NCI-H2029 (cell line): ENCODE results near the gene FOXK2.

Source experiments
- DNase-seq: peaks from one replicate; lab custom pipeline; 2025; lab: John Stamatoyannopoulos, UW

Gene FOXK2

GRCh38 chr17:82644148-82644547, 124.6 kb downstream of the FOXK2 start:
- DNase-seq, result no peak

GRCh38 chr17:82645516-82645915, 126.0 kb downstream of the FOXK2 start:
- DNase-seq, result no peak

GRCh38 chr17:82647593-82648164, 128.1 kb downstream of the FOXK2 start:
- no peak for DNase-seq

- DNase-seq, result peak; percentile 91
Measured at GRCh38 chr17:82648165-82648668, 128.7 kb downstream of the FOXK2 start, which contains the start of gene WDR45B. Gene WDR45B, minus strand, starts transcription at chr17:82648444. Its CDS starts 104 bp downstream, at chr17:82648340.

GRCh38 chr17:82648742-82649331, 129.3 kb downstream of the FOXK2 start:
- DNase-seq, result no peak

GRCh38 chr17:82649501-82650261, 130.1 kb downstream of the FOXK2 start:
- DNase-seq, result no peak

- DNase-seq, result no peak
Measured at GRCh38 chr17:82650723-82651122, 131.2 kb downstream of the FOXK2 start.

- no peak for DNase-seq
Measured at GRCh38 chr17:82653651-82654528, 134.4 kb downstream of the FOXK2 start.
